H1 (cell line): ENCODE measurements around the gene BCAP31. TPM values are rescaled to one million over a fixed set of nuclear protein-coding genes. Genes with fewer than 3 reads are reported as not detected.

ENCODE experiments used
- BRCA1 ChIP-seq: IDR thresholded peaks from 2 replicates; pipeline ENCODE4 v1.6.1; 2012; ENCODE audit warnings: low read depth, low read length, improper control_type of control experiment
- CEBPB ChIP-seq: IDR thresholded peaks from 2 replicates; pipeline ENCODE4 v1.6.1; 2012; ENCODE audit warnings: low read depth, low read length
- JUN ChIP-seq: IDR thresholded peaks from 2 replicates; pipeline ENCODE4 v1.6.1; 2011; ENCODE audit warnings: low read depth, mild to moderate bottlenecking, improper control_type of control experiment, low read length
- RNF2 ChIP-seq: fragments of 200-900, 300-1000 bp; sonication (generic); IDR thresholded peaks from 2 replicates; pipeline ENCODE4 v1.7.1; 2016; ENCODE audit warnings: borderline replicate concordance, low read depth, mild to moderate bottlenecking, antibody characterized with exemption, low read length; ENCODE audit not compliant: poor library complexity, severe bottlenecking; ENCODE audit errors: missing control alignments
- polyA plus RNA-seq, 7 experiments: library from polyadenylated mRNA; depleted of rRNA in 3 of 7; stranded (reverse) in 5 of 7; unstranded in 2 of 7; fragments of >200 nt in 5 of 7; fragments of 200-250 nt in 2 of 7; gene quantifications; 1 replicate in 5 of 7; 2 replicates in 1 of 7; 4 replicates in 1 of 7; pipeline versions ENCODE4 v1.2.1 to v1.2.3, GENCODE V29; 2011 to 2013; ENCODE audit warnings: missing spikeins in 2 of 7, mixed read lengths in 2 of 7
- total RNA-seq: library from RNA; stranded (reverse); fragmentation: NEBNext Ultra II Directional; extraction: Animal tissue kit (Norgen Biotek cat#: 25700); gene quantifications from 2 replicates; pipeline ENCODE4 v1.2.1, GENCODE V29; 2021

Gene BCAP31
- total and polyA plus RNA-seq, 2 of the 8 experiments (the other 6 are each of a cell fraction or from before 2014, with no cell fraction given) = 136 to 159 TPM

GRCh38 chrX:153767674-153768055 lies 43.5 kb upstream of the BCAP31 start (continued):
- TF ChIP-seq CEBPB (no peak), RNF2 (no peak), JUN (no peak), BRCA1 (no peak)
